Measurements from ENCODE around the gene DNAJC12. TPM values are rescaled to one million over a fixed set of nuclear protein-coding genes. Genes with fewer than 3 reads are reported as not detected.

The DNAJC12 gene
- total RNA-seq, 4 donors from 2014 or later: 0.51 to 0.98 TPM; not detected in 2

DNA sequence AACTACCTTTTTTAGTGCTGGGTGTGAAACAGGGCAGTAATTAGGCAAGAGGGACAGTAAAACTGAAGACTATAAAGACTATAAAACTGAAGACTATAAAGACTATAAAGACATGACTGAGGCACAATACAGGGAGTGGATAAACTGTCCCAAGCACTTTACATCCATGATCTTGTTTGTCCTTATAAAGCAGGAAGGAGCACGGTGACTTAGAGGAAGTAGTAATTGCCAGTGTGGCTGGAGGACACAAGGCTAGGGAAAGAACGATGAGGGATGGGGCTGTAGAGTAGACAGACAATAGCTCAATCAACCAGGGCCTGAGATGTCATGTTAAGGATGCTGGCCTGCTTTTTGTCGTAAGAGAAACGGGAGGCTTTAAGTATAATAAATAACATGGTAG is 26.0 kb downstream of the DNAJC12 start:
- TF ChIP-seq, protein P1, sequence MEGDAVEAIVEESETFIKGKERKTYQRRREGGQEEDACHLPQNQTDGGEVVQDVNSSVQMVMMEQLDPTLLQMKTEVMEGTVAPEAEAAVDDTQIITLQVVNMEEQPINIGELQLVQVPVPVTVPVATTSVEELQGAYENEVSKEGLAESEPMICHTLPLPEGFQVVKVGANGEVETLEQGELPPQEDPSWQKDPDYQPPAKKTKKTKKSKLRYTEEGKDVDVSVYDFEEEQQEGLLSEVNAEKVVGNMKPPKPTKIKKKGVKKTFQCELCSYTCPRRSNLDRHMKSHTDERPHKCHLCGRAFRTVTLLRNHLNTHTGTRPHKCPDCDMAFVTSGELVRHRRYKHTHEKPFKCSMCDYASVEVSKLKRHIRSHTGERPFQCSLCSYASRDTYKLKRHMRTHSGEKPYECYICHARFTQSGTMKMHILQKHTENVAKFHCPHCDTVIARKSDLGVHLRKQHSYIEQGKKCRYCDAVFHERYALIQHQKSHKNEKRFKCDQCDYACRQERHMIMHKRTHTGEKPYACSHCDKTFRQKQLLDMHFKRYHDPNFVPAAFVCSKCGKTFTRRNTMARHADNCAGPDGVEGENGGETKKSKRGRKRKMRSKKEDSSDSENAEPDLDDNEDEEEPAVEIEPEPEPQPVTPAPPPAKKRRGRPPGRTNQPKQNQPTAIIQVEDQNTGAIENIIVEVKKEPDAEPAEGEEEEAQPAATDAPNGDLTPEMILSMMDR (IDR thresholded peaks at IDR 0.05; ENCODE audit: low read depth): no peak

DNA sequence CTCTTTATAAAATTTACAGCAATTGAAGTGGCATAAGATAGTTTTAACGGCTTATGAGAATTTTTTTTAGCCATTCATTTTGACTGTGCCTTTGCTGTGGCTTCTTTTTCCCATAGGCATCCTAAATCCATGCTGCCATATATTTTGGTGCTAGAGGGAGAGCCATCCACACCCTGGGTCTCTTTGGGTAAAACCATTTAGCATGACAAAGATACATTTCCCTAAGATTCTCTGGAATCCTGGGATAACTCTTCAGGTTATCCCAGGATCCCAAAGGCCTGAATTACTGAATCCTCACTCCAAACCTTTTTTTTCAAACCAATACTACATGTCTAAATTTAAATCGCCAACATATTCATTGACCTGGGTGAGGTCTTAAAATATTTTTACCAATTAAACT is 28.9 kb downstream of the DNAJC12 start:
- TF ChIP-seq, protein P1 (IDR thresholded peaks at IDR 0.05; ENCODE audit: low read depth): no peak

DNA sequence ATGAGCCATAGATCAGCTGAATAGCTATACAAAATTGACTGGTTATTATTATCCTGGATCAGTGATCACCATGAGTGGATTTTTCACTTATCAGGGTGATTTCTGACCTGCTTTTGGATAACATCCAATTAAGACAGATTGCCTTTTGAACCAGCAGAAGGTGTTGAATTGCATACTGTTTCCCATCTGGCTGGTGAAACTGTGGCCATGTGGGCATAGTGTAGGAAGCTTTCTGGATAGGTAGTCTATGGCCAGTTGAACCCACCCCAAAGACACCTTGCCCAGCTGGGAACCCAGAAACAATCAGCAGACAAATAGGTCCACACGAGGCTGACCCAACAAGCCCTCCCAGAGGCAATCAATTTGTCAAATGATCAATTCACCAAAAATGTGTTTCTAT is 29.3 kb downstream of the DNAJC12 start:
- TF ChIP-seq, protein P1 (IDR thresholded peaks at IDR 0.05; ENCODE audit: low read depth): no peak

DNA sequence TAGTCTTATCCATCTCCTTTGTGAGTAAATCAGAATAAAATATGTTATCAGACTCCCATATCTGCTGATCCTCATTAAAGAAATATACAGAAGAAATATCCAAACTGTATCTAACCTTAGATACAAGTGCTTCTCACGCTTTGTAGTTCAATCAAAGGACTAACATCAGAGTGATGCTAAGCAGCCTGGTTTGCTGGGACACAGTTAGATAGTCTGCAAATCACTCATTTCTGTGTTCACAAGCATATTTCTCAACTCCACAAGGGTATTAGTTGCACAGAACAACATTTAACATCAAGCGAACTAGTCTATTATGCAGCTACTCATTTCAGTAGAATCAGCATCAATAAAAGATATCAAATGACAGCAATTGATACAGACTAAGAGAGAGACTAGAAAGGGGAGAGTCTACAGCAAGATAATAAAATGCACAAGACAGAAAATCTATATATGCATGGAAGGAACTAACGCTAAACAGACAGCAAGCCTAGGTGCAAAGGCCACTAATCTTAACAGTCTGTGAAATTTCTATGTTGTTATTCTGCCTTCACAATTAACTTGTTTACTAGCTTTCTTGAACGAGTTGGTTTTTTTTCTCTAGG is 30.0 kb downstream of the DNAJC12 start:
- TF ChIP-seq, protein P1 (IDR thresholded peaks at IDR 0.05; ENCODE audit: low read depth): no peak

DNA sequence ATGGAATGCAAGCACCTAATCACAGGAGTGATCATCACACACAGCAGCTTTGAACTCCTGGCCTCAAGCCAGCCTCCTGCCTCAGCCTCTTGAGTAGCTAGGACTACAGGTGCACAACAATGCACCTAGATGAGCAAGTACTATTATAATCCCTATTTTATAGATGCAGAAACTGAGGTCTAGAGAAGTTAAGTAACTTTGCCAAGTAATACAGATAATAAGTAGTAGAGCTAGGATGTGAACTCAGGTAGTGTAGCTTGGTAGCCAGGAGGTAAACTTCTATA is 33.7 kb downstream of the DNAJC12 start:
- TF ChIP-seq, protein P1 (IDR thresholded peaks at IDR 0.05; ENCODE audit: low read depth): no peak

DNA sequence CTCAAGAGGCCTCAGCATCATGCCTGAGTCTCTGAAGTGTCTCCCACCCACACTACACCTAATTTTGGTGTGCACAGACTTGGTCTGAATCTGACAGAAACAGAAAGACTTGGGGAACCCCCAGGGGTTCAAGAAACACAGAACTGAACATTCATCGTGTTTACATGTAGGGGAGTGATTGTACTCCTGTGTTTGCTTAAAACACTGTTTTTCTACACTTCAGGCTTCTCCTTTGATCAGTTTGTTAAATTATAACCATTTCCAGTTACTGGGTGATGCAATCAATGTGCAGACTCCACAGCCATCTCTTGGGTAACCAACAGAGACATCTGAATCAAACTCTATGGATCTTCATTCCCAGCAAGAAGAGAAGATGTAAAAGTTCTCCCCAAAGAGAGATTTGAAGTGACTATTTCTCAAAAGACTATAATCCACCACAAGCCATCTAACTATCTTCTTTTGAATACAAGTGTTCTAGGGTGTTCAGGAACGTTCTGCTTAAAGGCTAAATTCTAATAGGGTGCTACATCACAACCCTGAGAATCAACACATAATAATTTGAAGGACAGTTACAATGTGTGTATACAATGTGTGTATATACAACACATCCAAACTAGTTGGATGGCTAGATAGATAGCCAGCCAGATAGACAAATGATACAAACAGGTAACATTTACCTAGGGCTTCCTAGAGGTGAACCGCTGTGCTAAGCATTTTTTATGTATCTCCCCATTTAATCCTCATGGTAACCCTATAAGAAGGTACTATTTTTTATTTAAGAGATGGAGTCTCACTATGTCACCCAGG is 34.2 kb downstream of the DNAJC12 start:
- TF ChIP-seq, protein P1 (IDR thresholded peaks at IDR 0.05; ENCODE audit: low read depth): no peak

DNA sequence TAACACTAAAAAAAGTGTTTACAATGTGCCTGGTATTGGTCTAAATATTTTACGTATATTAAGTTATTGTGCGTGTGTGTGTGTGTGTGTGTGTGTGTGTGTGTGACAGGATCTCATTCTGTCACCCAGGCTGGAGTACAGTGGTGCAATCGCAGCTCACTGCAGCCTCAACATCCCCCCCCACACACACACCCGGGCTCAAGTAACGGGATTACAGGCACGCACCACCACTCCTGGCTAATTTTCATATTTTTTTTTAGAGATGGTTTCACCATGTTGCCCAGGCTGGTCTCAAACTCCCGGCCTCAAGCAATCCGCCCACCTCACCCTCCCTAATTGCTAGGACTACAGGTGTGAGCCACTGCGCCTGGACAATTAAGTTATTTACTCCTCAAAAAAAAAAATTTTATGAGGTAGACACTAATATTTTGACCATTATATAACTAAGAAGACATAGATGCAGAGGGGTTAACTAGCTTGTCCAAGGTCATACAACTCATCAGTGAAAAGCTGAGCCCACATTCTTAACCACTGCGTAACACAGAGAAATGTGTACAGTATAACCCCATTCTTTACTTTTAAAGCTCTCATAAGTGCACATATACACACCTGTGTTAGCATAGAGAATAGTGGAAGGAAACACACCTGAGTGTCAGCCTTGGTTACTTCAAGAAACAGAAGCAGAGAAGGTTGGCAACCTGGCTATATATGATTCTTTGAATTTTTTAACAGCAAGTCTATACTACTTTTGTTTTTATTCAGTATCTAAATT is 35.0 kb downstream of the DNAJC12 start:
- TF ChIP-seq, protein P1 (IDR thresholded peaks at IDR 0.05; ENCODE audit: low read depth): no peak

Data from subcutaneous adipose tissue (tissue), 4 donors.